RPMI7951 (cell line): Measurements from ENCODE around the gene GRIN2C. TPM values are rescaled to one million over a fixed set of nuclear protein-coding genes. Genes with fewer than 3 reads are reported as not detected.
A peak's percentile ranks its signal among the peaks of the same experiment; 100 is the strongest.

Experiments used
- DNase-seq: peaks from one replicate; pipeline ENCODE4 v3.0.0-alpha.2; 2012; ENCODE audit warnings: low read depth
- total RNA-seq: library from RNA; depleted of rRNA; stranded (reverse); fragments of >200 nt; shearing (Covaris generic); gene quantifications from 2 replicates; pipeline ENCODE4 v1.2.3, GENCODE V29; 2014

GRIN2C gene
- total RNA-seq, 1 experiment from 2014 or later: not detected

DNA sequence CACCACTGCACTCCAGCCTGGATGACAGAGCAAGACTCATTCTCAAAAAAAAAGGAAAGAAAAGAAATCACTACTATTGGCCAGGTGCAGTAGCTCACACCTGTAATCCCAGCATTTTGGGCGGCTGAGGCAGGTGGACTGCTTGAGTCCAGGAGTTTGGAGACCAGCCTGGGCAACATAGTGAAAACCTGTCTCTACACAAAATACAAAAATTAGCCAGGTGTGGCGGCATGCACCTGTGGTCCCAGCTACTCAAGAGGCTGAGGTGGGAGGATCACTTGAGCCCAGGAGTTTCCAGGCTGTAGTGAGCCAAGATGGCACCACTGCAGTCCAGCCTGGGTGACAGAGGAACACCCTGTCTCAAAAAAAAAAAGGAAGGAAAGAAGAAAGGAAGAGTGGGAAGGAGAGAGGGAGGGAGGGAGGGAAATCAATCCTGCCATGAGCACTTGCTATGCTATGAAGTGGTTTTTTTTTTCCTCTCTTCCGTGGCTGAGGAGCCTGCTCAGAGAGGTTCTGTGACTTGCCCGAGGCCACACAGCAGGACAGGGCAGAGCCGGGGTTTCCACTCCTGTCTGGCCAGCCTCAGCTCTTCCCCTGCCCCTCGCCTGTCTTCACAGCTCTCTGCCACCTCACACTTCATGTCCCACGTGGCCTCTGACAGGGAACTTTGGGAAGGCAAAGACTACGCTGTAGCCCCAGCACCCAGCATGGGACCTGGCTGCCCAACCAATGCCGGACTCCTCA, 10.9 kb downstream of the GRIN2C start:
- DNase-seq: no peak

- DNase-seq: no peak
Observed at GRCh38 chr17:74846621-74847020, 13.1 kb downstream of the GRIN2C start.

GRCh38 chr17:74843352-74843627, 16.4 kb downstream of the GRIN2C start:
- DNase-seq: no peak

- peak; percentile 33 for DNase-seq
Observed at GRCh38 chr17:74842599-74843351, 16.9 kb downstream of the GRIN2C start.

DNA sequence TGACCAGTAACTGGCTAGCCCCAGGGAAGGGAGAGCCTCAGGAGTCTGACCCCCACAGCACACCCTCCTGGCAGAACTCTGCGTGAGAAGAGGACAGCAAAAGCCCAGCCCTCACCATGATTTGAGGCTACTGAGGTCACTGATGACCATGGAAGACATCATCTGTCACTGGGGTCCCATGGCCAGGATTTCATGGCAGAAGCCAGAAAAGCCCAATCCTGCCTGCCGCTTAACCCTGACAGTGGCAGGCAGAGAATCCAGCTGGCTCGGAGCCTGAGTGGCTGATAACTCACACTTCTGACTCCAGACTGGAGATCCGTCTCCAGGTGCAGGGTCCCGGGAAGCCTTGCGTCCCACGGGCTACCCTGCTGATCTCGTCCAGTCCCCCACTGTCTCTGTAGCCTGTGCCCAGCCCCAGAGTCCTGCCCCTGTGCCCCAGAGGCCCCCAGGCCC, 17.5 kb downstream of the GRIN2C start:
- DNase-seq: peak; percentile 9

- peak; percentile 42 for DNase-seq
Observed at GRCh38 chr17:74840989-74841666, 18.6 kb downstream of the GRIN2C start.

DNA sequence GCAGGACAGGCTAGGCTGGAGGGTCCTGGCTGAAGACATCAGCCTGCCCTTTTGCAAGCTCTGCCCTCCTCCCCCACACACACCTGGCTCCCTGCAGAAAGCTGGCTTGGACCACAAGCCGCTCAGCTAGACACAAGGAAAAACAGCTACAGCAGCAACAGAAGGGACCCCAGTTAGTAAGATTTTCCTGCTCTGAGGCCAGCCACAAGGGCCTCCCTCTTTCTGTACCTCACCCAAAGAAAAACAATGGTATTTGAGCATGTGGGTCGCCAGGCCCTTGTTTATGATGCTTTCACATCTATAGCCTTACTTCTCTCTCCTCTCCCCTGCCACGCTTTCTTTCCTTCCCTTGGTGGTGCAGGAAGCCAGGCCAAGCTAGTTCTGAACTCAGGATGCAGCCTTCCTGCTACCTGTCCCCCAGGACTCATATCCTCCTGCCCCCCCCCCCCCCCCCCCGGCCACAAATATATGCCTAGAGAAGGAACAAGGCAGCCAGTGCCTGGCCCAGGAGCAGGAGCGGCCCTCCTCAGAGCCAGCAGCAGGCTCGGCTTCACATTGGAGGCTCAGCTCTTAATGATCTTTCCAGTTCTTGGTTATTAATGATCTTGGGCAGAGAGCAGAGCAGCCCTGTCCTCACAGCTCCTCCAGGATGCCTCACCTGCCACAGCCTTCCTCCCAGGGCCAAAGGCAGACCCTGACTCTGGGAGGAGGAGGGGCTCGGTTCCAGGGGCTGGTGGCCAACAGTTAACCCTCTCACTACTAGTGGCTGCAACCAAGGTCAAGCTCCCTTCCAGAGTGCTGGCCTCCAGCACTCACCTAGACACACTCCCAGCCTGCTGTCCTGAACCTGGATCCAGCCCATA, 19.5 kb downstream of the GRIN2C start:
- no peak for DNase-seq

DNA sequence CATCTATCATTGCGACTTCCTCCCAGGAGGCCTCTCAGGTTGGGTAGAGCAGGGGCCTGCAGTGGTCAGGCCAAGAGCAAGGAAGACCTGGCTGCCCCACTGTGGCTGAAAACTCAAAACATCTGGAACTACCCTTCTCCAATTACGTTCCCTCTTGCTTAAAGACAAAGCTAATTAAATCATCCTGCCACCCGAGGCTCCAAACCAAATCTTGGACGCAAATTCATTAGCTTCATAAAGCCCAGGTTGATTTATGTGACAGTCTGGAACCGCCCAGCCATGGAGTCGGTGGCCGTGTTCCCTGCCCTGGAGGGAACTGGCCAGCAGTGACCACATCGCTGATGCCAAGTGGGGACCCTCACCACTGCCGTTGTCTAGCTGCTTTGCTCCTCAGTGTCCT, 21.4 kb downstream of the GRIN2C start:
- DNase-seq: no peak

- DNase-seq: no peak
Observed at GRCh38 chr17:74836691-74837467, 22.8 kb downstream of the GRIN2C start.

- no peak for DNase-seq
Observed at GRCh38 chr17:74836191-74836590, 23.5 kb downstream of the GRIN2C start.

GRCh38 chr17:74833501-74834377, 25.9 kb downstream of the GRIN2C start:
- DNase-seq: no peak

- no peak for DNase-seq
Observed at GRCh38 chr17:74832421-74832820, 27.3 kb downstream of the GRIN2C start.

DNA sequence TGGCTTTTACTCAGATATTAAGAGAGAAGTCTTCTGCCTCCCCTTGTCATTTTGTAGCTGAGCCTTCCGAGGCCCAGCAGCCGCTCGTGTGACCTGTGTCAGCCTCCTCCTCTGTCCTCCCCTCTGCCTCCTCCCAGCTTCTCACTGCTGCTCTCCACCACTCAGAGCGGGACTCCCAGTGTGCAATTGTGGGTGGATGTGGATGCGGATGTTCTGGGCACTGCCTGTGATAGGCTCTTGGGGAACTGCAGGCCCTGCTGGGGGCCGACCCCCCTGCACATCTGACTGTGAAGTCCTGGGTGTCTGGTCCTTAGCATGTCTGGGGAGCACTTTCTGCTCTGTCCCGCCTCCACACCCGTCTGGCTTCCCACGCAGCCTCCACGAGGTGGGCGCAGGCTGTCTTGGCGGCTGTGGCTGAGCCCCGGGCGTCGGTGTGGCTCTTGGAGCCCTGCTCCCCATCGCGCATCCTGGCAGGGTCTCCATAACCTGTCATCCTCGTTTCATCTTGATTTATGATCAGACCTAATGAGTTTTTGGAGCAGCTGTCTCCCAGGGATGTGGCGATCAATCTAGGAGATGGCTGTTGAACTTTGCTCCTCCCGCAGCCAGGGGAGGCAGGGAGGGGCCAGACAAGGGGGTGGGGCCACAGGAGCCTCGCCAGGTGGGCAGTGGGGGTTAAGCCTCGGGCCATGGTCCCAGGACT, 28.1 kb downstream of the GRIN2C start:
- DNase-seq: no peak

- no peak for DNase-seq
Observed at GRCh38 chr17:74830861-74831260, 28.8 kb downstream of the GRIN2C start.

DNA sequence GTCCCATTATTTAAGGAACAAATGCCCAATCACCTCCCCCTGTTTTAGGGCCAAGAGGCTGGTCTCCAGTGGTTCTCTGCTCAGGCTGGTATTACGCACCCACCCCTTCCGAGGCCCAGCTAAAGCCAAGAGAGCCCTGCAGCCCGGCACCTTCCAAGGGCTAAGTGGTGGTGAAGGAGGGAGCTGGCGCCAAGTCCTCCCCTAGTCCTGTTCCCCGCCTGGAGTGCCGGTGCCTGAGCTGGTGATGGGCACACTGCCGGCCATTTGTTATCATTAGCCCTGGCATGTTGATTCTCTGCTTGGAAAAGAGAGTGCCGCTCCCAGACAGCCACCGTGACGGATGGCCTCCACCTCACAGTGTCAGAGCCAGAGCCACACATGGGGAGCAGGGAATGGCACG, 31.9 kb downstream of the GRIN2C start:
- no peak for DNase-seq

GRCh38 chr17:74825952-74826719, 33.5 kb downstream of the GRIN2C start:
- DNase-seq: no peak

DNA sequence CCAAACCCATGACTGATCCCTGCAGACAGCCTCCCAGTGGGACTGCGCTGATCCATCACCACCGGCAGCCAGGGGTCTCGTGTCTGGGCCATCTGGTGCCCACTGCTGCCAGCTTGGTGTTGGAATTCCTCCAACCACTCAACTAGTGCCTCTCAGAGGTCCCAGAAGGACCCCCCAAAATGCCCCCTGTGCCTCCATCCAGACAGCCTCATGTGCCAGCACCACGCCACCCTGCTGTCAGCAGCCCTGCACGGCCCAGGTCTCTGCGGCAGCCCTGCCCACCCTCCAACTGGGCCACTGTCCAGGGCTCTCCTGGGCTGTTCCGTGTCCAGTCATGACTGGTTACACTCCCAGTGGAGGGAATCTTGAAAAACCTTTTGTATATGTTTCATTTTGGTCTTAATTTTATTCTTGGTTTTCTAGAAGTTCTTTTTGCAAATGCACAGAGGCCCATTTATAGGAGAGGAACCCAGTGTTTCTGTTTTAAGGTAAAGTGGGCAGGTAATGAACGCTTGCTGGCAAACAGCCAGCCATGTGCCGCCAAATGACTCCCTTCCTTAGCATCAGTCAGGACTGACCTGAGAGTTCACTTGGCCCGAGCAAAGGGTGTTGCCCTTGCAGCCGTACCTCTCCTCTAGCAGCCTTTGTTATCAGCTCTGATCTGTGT, 34.6 kb downstream of the GRIN2C start:
- DNase-seq: no peak

GRCh38 chr17:74822939-74823367, 36.7 kb downstream of the GRIN2C start:
- no peak for DNase-seq
